Measurements from ENCODE around the gene IQSEC1.

The IQSEC1 gene

GRCh38 chr3:13047296-13048165 is 25.7 kb downstream of the IQSEC1 start:
- no peak for DNase-seq (ENCODE audit: low read depth)

GRCh38 chr3:13046569-13047274 is 26.5 kb downstream of the IQSEC1 start:
- no peak for DNase-seq (ENCODE audit: low read depth)

GRCh38 chr3:13045904-13046568 is 27.2 kb downstream of the IQSEC1 start:
- DNase-seq (ENCODE audit: low read depth) = no peak

DNA sequence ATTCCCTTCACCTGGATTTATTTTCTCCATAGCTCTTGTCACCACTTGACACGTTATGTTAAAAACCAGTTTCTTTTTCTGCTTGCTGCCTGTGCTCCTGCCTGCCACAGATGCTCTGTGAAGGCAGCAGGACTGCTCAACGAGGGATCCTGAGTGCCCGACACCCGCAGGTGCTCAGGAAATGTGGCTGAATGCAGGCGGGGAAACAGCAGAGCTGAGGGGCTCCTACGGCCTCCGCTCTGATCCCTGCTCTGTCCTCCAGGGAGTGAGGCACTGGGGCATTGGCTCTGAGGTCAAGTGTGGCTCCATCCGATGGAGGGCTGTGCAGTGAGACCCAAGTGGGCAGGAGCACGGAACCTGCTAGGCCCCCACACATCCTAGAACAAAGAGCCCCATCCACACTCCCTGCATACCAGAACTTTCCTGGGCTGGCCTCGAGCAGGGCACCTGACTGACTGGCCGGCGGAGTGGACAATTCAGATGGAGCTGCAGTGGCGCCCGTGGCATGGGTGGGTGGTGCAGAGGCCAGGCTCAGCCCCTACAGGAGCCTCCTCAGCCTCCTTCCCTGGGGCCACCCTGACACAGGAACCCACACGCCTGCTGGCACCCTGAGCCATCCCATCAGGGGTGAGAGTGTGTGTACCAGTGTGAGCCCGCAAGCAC is 27.9 kb downstream of the IQSEC1 start:
- DNase-seq (ENCODE audit: low read depth) = no peak

DNA sequence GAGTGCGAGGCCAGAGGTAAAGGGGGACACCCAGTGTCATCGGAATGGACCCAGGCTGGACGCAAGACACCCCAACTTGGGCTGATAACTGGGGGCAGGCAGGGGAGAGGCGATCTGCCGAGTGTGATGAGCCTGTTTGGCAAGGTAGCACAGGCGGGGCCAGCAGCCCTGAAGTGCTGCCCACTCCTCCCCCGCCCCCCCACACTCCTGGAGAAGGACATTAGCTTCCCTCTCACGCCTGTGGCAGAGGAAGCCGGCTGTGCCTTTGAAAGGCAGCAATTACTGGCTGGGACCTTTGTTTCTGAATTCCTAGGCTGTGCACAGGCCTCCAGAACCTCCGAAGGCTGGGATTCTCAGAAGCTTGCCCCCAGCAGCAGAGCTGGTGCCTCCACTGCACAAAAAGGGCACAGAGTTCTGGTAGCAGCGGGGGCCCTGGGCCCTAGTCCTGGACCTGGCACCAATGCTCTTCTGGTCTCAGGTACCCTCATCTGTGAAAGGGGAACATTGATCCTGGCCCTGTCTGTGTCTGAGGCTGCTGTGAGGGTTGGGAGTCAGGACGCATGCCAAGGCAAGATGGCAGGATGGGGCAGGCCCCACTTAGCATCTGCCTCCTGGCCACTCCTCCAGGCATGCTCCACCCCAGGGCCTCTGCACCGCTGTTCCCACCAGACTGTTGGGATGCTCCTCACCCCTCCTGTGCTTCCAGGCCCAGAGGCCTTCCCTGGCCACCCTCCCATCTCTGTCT is 28.6 kb downstream of the IQSEC1 start:
- no peak for DNase-seq (ENCODE audit: low read depth)

DNA sequence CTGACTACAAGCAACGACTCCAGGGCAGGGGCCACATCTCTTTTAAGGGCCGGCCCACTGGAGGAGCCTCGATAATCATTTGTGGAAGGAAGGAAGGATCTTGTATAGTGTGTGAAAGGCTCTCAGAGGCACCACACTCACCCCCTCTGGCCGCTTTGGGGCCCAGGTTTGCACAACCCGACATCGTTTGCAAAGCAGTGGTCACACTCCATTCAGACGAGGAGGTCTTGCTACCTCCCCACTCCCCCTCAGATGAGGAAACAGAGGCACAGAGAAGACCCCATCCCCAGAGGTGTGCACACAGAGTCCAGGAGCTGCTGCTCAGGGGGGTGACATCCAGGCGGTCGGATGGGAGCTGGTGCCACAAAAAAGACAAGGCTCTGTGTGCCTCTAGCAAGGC is 29.6 kb downstream of the IQSEC1 start:
- DNase-seq (ENCODE audit: low read depth) = no peak

DNA sequence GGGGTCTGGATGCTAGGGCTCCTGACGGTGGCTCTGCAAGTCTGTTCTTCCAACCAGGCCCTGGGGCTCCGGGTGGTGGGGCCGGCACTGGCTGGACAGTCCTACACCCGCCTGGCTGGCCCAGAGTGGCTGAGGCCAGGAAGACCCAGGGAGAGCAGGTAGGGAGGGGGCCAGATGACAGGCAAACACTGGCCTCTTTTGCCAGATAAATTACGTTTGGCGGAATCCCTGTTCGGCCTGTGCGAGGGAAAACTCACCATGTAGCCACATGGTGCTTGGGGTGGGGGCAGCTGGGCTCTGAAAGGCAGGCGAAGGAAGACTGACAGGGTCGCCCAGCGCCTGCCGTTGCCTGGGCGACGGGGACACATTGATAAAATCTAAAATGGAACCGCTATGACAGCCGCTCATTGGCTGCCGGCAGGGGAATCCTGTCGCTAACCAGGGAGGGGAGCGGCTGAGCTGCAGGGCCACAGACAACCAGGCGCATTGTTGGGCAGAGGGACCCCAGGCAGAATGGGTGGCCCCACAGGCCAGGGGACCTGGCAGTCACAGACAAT is 30.4 kb downstream of the IQSEC1 start:
- DNase-seq (ENCODE audit: low read depth) = no peak

- DNase-seq (ENCODE audit: low read depth) = no peak
These were observed 31.0 kb downstream of the IQSEC1 start for GRCh38 chr3:13042127-13042701.

DNA sequence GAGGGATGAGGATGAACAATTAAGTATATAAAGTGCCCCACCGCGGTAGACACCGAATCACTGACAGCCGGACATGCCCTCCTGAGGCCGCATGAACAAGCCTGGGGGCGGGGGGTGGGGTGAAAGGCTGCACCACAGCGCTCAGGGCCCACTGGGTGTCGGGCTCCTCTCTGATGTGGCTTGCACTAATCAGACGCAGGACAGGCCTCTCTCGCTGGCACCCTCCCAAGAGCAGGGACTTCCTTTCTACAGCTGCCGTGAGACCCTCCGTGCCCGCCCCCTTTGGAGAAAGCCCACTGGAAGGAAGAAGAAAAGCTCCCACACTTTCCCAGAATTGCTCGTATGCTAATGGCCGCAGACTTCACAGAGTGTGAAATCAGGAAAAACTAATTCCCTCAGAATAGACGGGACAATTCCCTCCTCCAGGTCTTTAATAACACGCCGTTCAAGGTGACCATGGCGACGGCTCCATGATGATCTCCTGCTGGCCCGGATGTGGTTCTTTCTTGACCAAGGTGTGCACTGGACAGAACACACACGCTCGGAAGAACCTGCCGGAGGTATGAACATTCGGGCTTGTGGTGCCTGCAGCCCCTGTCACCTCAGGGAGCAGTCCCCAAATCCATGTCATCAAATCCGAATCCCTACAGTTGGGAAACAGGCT is 32.0 kb downstream of the IQSEC1 start:
- no peak for DNase-seq (ENCODE audit: low read depth)

GRCh38 chr3:13040361-13041074 is 32.7 kb downstream of the IQSEC1 start:
- DNase-seq (ENCODE audit: low read depth) = no peak

- DNase-seq (ENCODE audit: low read depth) = no peak
These were observed 33.9 kb downstream of the IQSEC1 start for GRCh38 chr3:13039213-13039896.

DNA sequence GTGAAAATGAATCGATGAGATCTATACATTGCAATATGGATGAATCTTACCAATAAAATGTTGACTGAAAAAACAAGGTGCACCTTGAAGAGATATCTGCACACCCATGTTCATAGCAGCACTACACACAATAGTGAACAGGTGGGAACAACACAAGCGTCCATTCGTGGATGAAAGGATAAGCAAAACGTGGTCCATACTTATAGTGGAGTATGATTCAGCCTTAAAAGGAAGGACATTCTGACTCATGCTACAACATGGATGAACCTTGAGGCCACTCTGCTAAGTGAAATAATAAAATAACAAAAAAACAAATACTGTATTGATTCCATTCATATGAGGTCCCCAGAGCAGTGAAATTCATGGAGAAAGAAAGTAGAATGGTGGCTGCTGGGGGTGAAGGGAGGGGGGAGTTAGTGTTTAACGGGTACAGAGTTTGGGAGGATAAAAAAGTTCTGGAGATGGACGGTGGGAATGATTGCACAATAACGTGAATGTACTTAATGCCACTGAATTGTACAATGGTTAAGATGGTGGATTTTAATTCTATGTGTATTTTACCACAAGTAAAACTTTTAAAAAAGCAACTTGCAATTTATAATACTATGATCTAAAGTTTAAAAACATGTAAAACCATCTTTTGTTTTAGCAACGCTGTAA is 35.6 kb downstream of the IQSEC1 start:
- DNase-seq (ENCODE audit: low read depth) = no peak

DNA sequence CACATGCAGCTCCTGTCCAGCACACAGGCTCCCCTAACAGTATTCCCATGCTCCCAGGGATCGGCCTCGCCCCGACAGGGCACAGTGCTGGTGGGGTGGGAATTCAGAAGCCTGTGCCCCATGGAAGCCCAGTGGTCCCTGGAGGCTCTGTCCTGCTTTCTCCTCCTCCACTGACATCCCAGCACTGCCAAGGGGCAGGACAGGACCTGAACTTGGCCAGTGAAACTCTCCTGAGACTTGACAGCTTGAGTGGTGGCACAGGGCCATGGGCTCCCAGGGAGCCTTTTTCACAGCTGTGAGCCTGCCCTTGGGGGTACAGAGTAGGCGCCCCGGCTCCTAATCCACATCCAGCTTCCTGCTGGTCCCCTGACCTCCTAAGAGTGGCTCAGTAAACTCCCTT is 38.4 kb downstream of the IQSEC1 start:
- no peak for DNase-seq (ENCODE audit: low read depth)

DNA sequence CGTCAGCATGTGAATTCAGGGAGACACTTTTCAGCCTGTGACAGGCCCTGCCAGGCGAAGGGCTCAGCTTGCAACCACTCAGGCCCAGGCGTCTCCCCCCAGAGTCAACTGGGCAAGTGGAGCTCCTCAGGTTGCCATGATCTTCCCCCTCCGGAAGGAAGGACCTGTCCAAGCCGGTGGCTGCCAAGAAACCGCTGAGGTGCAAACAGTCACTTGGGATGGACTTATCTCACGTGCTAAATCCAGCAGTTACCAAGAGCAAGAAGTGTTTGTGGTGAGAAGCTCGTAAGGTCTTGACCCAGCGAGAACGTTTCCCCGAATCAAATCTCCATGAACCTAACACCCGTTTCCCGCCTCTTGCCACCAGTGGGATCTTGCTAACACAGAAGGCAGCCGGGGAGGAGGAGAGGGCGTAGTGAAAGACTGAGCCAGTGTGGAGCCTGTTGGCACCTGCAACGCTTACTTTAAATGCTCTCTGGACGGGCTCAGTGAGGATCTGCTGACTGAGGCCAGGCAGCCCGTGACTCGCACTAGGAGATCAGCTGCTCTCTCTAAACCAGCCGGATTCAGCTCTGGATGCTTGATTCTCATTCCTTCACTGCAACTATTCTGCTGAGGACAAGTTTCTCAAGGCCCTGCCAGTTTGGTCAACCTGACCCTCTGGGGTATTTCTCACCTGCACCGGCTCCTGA is 39.0 kb downstream of the IQSEC1 start:
- DNase-seq (ENCODE audit: low read depth) = no peak

DNA sequence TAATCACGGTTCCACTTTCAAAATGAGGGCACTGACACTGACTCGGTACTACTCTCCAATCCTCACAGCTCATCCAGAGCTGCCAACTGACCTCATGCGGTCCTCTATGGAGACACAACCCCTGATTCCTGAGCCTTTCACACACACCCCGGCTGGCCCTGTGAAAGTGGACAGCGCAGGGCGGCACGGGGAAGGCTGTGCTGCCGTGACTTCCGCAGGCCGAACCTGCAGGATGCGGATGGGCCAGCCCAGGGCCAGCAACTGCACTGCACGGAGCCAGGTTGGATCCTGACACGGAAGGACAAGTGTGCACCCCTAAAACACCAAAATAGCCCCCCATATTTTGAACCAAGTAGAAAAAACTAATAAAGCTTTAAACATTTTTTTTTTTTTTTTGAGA is 41.0 kb downstream of the IQSEC1 start:
- DNase-seq (ENCODE audit: low read depth) = no peak

GRCh38 chr3:13031621-13032020 is 41.6 kb downstream of the IQSEC1 start:
- no peak for DNase-seq (ENCODE audit: low read depth)

DNA sequence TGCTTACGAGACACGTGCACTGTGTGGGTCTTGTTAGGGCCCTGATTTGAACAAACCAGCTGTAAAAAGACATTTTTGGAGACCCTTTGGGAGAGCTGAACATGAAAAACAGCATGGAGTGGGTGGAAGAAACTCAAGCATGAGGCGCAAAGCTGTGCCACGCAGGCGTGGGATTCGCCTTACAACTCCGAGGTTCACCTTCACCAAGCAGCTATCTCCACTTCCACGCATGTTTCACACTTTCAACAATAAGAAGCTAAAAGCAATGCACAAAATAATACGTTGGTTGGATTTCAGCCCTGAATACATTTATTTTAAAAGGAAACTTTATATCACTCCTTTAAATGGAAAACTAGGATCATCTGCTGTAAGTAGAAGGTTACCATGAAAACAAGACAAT is 42.5 kb downstream of the IQSEC1 start:
- DNase-seq (ENCODE audit: low read depth) = no peak
